Measurements from ENCODE around the gene NUP93. TPM values are rescaled to one million over a fixed set of nuclear protein-coding genes. Genes with fewer than 3 reads are reported as not detected.
"Not testable (repeated sequence)": the region's sequence is repeated elsewhere in the genome, so short reads cannot be mapped to it uniquely, and the experiment has no call there.

Gene NUP93
- polyA plus RNA-seq, 4 donors = 14.1 to 32.1 (median 22.3) TPM

DNA sequence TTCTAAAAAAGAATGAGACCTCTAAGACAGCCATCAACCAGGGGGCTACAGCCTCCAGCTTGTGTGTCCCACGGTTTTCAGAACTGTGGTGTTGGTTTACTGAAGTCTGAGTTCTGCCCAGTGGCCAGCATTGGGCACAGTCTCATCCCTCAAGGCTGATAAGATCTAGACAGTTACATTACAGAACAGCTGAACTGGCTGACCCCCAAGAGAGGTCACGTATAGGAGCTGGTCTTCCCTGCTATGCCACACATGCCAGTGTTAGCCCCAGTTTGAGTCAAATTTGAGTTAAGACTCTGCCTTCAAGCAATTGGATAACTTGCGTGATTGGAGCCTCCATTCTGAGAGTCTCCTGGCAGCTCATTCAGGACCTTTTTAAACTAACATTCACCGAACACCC is 14.8 kb upstream of the NUP93 start:
- no peak for FAIRE-seq

DNA sequence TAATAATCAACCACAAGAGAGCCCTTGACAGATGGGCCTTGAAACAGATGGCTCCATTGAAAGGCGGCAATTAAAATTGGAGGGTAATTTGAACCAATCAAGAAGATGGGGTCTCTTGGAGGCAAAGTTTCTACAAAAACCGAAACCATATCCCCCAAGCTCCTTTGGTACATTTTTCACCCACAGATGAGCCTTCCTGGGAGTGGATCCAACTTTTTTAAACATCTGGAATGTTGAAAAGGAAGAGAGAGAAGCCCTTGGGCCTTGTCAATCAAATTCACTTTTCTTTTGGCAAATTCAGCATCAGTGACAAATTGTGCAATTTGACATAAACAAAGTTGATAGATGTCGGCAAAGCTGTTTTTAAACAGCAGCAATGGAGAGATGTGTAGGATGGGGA is 13.2 kb upstream of the NUP93 start:
- H3K36me3 ChIP-seq (ENCODE audit: control insufficient read depth in 3 of 3, insufficient read depth in 2 of 3, low read depth in 1 of 3, low read length in 3 of 3) = no peaks in the 10 kb centered on the region
- H3K4me1 ChIP-seq (ENCODE audit: control insufficient read depth in 3 of 3, insufficient read depth in 2 of 3, low read depth in 1 of 3, low read length in 2 of 3) = no peaks in the 10 kb centered on the region
- H3K27me3 ChIP-seq (ENCODE audit: control insufficient read depth in 3 of 3, insufficient read depth in 3 of 3, low read length in 3 of 3) = peaks cover 0 to 5% (median 0%) of the 10 kb centered on the region in 3 donors
- WGBS, 3 donors = 70 to 90% (median 83%) methylated on average over 3 of the region's 3 CpGs
- no peak for DNase-seq
- H3K27ac ChIP-seq (ENCODE audit: low read depth in 1 of 3, low read length in 2 of 3) = no peak overlapping the region
- no peak overlapping the region for H3K4me3 ChIP-seq (ENCODE audit: low read depth in 1 of 3, low read length in 3 of 3)
- peaks cover 0 to 4% of the 10 kb centered on the region in 2 donors for H3K9me3 ChIP-seq (ENCODE audit: control insufficient read depth in 2 of 2, insufficient read depth in 1 of 2, low read depth in 1 of 2, low read length in 1 of 2)
- no peak for FAIRE-seq

More for the DNA sequence above, 14.8 kb upstream of the NUP93 start:
- H3K9me3 ChIP-seq (ENCODE audit: control insufficient read depth in 2 of 2, insufficient read depth in 1 of 2, low read depth in 1 of 2, low read length in 1 of 2) = peaks cover 0 to 4% of the 10 kb centered on the region in 2 donors
- H3K36me3 ChIP-seq (ENCODE audit: control insufficient read depth in 3 of 3, insufficient read depth in 2 of 3, low read depth in 1 of 3, low read length in 3 of 3) = no peaks in the 10 kb centered on the region
- no peak overlapping the region for H3K27ac ChIP-seq (ENCODE audit: low read depth in 1 of 3, low read length in 2 of 3)
- no peaks in the 10 kb centered on the region for H3K4me1 ChIP-seq (ENCODE audit: control insufficient read depth in 3 of 3, insufficient read depth in 2 of 3, low read depth in 1 of 3, low read length in 2 of 3)
- WGBS, 3 donors = 78 to 87% (median 84%) methylated on average over 4 of the region's 4 CpGs
- no peak for DNase-seq
- peaks cover 0 to 3% (median 0%) of the 10 kb centered on the region in 3 donors for H3K27me3 ChIP-seq (ENCODE audit: control insufficient read depth in 3 of 3, insufficient read depth in 3 of 3, low read length in 3 of 3)
- H3K4me3 ChIP-seq (ENCODE audit: low read depth in 1 of 3, low read length in 3 of 3) = no peak overlapping the region

DNA sequence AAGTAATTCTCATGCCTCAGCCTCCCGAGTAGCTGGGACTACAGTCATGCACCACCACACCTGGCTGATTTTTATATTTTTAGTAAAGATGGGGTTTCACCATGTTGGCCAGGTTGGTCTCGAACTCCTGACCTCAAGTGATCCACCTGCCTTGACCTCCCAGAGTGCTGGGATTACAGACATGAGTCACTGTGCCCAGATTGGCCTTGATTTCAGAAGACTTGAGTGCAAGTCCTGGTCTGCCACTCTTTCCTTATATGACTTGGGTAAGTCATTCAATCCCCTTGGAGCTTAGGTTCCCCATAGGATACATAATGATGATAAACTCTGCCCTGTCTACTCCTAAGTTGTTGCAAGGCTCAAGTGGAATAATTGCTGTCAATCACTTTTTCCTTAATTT is 12.4 kb upstream of the NUP93 start:
- FAIRE-seq; H3K27ac ChIP-seq (ENCODE audit: low read depth in 1 of 3, low read length in 2 of 3); H3K27me3 ChIP-seq (ENCODE audit: control insufficient read depth in 3 of 3, insufficient read depth in 3 of 3, low read length in 3 of 3); H3K4me1 ChIP-seq (ENCODE audit: control insufficient read depth in 3 of 3, insufficient read depth in 2 of 3, low read depth in 1 of 3, low read length in 2 of 3); H3K9me3 ChIP-seq (ENCODE audit: control insufficient read depth in 2 of 2, insufficient read depth in 1 of 2, low read depth in 1 of 2, low read length in 1 of 2); H3K4me3 ChIP-seq (ENCODE audit: low read depth in 1 of 3, low read length in 3 of 3); H3K36me3 ChIP-seq (ENCODE audit: control insufficient read depth in 3 of 3, insufficient read depth in 2 of 3, low read depth in 1 of 3, low read length in 3 of 3); DNase-seq: not testable (repeated sequence)
- 82 to 91% (median 87%) methylated on average over 2 of the region's 2 CpGs for WGBS, 3 donors

DNA sequence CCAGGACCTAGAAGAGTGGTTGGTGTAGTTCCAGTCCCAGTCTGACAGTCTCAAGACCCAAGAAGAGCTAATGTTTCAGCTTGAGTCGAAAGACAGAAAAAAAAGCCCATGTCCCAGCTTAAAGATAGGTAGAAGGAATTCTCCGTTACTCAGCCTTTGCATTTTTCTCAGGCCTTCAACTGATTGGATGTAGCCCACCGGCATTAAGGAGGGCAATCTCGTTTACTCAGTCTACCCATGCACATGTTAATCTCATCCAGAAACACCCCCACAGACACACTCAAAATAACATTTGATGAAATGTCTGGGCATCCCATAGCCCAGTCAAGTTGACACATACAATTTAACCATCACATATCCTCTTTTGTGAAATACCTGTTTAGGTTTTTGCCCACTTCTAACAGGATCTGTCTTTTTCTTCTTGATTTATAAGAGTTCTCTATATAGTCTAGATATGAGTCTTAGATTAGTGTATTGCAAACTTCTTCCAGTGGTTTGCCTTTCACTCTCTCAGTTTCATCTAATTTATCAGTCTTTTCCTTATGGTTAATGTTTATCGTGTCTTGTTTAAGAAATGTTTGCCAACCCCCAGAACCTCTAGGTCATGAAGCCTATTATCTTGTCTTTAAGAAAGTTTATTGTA is 7.6 kb upstream of the NUP93 start:
- WGBS, 3 donors = 65 to 84% (median 71%) methylated on average over 5 of the region's 5 CpGs
- H3K27me3 ChIP-seq (ENCODE audit: control insufficient read depth in 3 of 3, insufficient read depth in 3 of 3, low read length in 3 of 3) = peaks cover 0 to 2% (median 0%) of the 10 kb centered on the region in 3 donors

DNA sequence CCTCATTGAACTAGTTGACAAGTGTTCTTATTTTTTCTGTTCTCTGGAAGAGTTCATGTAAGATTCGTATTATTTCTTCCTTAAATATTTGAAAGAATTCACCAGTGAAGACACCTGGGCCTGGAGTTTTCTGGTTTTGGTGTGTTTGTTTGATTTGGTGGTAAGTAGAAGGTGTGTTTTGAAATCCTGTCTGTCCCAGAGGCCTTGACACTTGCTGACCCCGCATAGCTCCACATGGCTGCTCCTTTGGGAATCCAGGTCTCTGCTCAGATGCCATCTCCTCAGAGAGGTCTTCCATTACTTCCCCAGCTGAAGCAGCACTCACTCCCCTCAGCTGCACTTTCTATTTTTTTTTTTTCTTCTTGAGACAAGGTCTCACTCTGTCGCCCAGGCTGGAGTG is 5.7 kb upstream of the NUP93 start:
- WGBS, 3 donors = 92 to 99% (median 96%) methylated on average over 3 of the region's 3 CpGs
- H3K36me3 ChIP-seq (ENCODE audit: control insufficient read depth in 3 of 3, insufficient read depth in 2 of 3, low read depth in 1 of 3, low read length in 3 of 3) = no peaks in the 10 kb centered on the region

More for the DNA sequence above, 7.6 kb upstream of the NUP93 start:
- Histone ChIP-seq H3K9me3 (ENCODE audit: control insufficient read depth in 2 of 2, insufficient read depth in 1 of 2, low read depth in 1 of 2, low read length in 1 of 2) (no peaks in the 10 kb centered on the region), H3K27ac (ENCODE audit: low read depth in 1 of 3, low read length in 2 of 3) (no peak overlapping the region), H3K36me3 (ENCODE audit: control insufficient read depth in 3 of 3, insufficient read depth in 2 of 3, low read depth in 1 of 3, low read length in 3 of 3) (no peaks in the 10 kb centered on the region), H3K4me3 (ENCODE audit: low read depth in 1 of 3, low read length in 3 of 3) (no peak overlapping the region), H3K4me1 (ENCODE audit: control insufficient read depth in 3 of 3, insufficient read depth in 2 of 3, low read depth in 1 of 3, low read length in 2 of 3) (no peaks in the 10 kb centered on the region)
- FAIRE-seq (no peak), DNase-seq (no peak)

DNA sequence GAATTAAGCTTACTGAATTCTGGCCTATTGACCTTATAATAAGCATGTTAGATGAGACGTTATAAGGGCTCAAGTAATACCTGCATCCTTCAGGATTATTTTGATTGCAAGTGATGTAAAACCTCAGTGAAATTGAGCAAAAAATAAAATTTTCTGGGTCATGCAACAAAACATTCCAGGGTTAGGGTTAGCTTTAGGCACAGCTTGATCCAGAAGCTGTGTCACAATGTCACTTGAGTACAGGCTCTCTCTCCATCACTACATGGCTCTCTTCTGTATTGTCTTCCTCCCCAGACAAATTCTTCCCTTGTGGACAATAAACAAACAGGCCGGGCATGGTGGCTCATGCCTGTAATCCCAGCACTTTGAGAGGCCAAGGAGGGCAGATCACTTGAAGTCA is 3.6 kb upstream of the NUP93 start:
- Histone ChIP-seq H3K4me3 (ENCODE audit: low read depth in 1 of 3, low read length in 3 of 3) (no peak overlapping the region), H3K4me1 (ENCODE audit: control insufficient read depth in 3 of 3, insufficient read depth in 2 of 3, low read depth in 1 of 3, low read length in 2 of 3) (peaks cover 0 to 8% (median 4%) of the 10 kb centered on the region in 3 donors), H3K9me3 (ENCODE audit: control insufficient read depth in 2 of 2, insufficient read depth in 1 of 2, low read depth in 1 of 2, low read length in 1 of 2) (no peaks in the 10 kb centered on the region), H3K27me3 (ENCODE audit: control insufficient read depth in 3 of 3, insufficient read depth in 3 of 3, low read length in 3 of 3) (no peaks in the 10 kb centered on the region), H3K27ac (ENCODE audit: low read depth in 1 of 3, low read length in 2 of 3) (no peak overlapping the region), H3K36me3 (ENCODE audit: control insufficient read depth in 3 of 3, insufficient read depth in 2 of 3, low read depth in 1 of 3, low read length in 3 of 3) (no peaks in the 10 kb centered on the region)
- DNase-seq = no peak
- no peak for FAIRE-seq
- WGBS, 3 donors = 77 to 87% (median 81%) methylated on average over 2 of the region's 2 CpGs

More for the DNA sequence above, 5.7 kb upstream of the NUP93 start:
- Histone ChIP-seq H3K4me3 (ENCODE audit: low read depth in 1 of 3, low read length in 3 of 3) (no peak overlapping the region), H3K27ac (ENCODE audit: low read depth in 1 of 3, low read length in 2 of 3) (no peak overlapping the region), H3K27me3 (ENCODE audit: control insufficient read depth in 3 of 3, insufficient read depth in 3 of 3, low read length in 3 of 3) (peaks cover 0 to 2% (median 0%) of the 10 kb centered on the region in 3 donors), H3K9me3 (ENCODE audit: control insufficient read depth in 2 of 2, insufficient read depth in 1 of 2, low read depth in 1 of 2, low read length in 1 of 2) (no peaks in the 10 kb centered on the region), H3K4me1 (ENCODE audit: control insufficient read depth in 3 of 3, insufficient read depth in 2 of 3, low read depth in 1 of 3, low read length in 2 of 3) (peaks cover 0 to 2% (median 0%) of the 10 kb centered on the region in 3 donors)
- no peak for FAIRE-seq
- DNase-seq = no peak

DNA sequence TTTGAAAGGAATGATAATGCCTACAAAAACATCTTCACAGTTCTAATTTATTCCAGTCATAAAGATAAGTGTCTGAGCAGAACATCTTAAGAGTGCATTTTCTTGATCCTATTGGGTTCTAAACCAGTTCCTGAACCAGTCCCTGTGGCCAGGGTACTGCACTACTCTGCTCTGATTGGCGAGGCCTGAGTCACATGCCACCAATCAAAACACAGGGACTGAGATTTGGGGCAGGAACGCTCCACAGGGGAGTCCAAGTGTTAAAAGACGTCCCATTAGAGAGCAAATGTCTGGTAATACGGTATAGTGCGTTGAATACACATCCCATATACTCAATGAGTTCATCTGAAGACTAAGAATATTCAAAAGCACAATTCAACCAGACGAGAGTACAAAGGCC is 3.0 kb upstream of the NUP93 start:
- no peaks in the 10 kb centered on the region for H3K27me3 ChIP-seq (ENCODE audit: control insufficient read depth in 3 of 3, insufficient read depth in 3 of 3, low read length in 3 of 3)
- peaks cover 0 to 8% (median 4%) of the 10 kb centered on the region in 3 donors for H3K4me1 ChIP-seq (ENCODE audit: control insufficient read depth in 3 of 3, insufficient read depth in 2 of 3, low read depth in 1 of 3, low read length in 2 of 3)
- no peak for FAIRE-seq
- H3K27ac ChIP-seq (ENCODE audit: low read depth in 1 of 3, low read length in 2 of 3) = no peak overlapping the region
- no peaks in the 10 kb centered on the region for H3K9me3 ChIP-seq (ENCODE audit: control insufficient read depth in 2 of 2, insufficient read depth in 1 of 2, low read depth in 1 of 2, low read length in 1 of 2)
- no peak overlapping the region for H3K4me3 ChIP-seq (ENCODE audit: low read depth in 1 of 3, low read length in 3 of 3)
- 89 to 92% (median 90%) methylated on average over 6 of the region's 6 CpGs for whole genome bisulfite sequencing, 3 donors
- DNase-seq = no peak
- no peaks in the 10 kb centered on the region for H3K36me3 ChIP-seq (ENCODE audit: control insufficient read depth in 3 of 3, insufficient read depth in 2 of 3, low read depth in 1 of 3, low read length in 3 of 3)

DNA sequence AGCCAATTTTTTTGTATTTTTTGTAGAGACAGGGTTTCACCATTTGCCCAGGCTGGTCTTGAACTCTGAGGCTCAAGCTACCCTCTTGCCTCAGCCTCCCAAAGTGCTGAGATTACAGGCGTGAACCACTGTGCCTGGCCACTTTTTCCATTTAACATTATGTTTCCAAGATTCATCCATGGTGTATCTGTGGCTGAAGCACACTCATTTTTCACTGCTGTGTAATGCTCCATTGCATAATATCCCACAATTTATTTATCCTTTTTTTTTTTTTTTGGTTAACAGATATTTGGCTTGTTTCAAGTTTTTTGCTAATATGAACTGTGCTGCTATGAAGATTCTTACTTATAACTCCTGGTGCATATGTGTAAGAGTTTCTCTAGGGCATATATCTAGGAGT is 1.9 kb upstream of the NUP93 start:
- Histone ChIP-seq H3K27me3 (ENCODE audit: control insufficient read depth in 3 of 3, insufficient read depth in 3 of 3, low read length in 3 of 3) (no peaks in the 10 kb centered on the region), H3K27ac (ENCODE audit: low read depth in 1 of 3, low read length in 2 of 3) (no peak overlapping the region), H3K36me3 (ENCODE audit: control insufficient read depth in 3 of 3, insufficient read depth in 2 of 3, low read depth in 1 of 3, low read length in 3 of 3) (no peaks in the 10 kb centered on the region), H3K4me3 (ENCODE audit: low read depth in 1 of 3, low read length in 3 of 3) (no peak overlapping the region), H3K9me3 (ENCODE audit: control insufficient read depth in 2 of 2, insufficient read depth in 1 of 2, low read depth in 1 of 2, low read length in 1 of 2) (no peaks in the 10 kb centered on the region), H3K4me1 (ENCODE audit: control insufficient read depth in 3 of 3, insufficient read depth in 2 of 3, low read depth in 1 of 3, low read length in 2 of 3) (peaks cover 0 to 8% (median 4%) of the 10 kb centered on the region in 3 donors)
- WGBS, 3 donors = 86 to 100% (median 96%) methylated on average over 1 of the region's 1 CpG
- DNase-seq (no peak), FAIRE-seq (no peak)
